GM12878 (cell line): Measurements from ENCODE around the gene CADM3. TPM values are rescaled to one million over a fixed set of nuclear protein-coding genes. Genes with fewer than 3 reads are reported as not detected.
A peak's percentile ranks its signal among the peaks of the same experiment; 100 is the strongest.

Source experiments
- ATAC-seq: fragments of 200-7000 bp; cut with Tn5 transposase; 3 replicates; pipeline ENCODE4 v1.9.1; 2020; ENCODE audit warnings: mild to moderate bottlenecking, moderate library complexity
- BruUV-seq: library from RNA; stranded (reverse); fragments of 400-500 nt; replicated peaks from 2 replicates; lab custom pipeline; 2021; lab: Mats Ljungman, UMichigan
- CTCF ChIA-PET: fragments of 300-600 bp; sonication (Branson Sonifier 250); formaldehyde crosslinking; extraction: SDS; loops from one replicate; lab custom pipeline; 2021; ENCODE audit warnings: inconsistent platforms; lab: Yijun Ruan, JAX
- POLR2A ChIA-PET: fragments of 350-600 bp; formaldehyde crosslinking; extraction: SDS; loops from one replicate; lab custom pipeline; 2021; ENCODE audit warnings: inconsistent platforms; lab: Charles Lee
- RAD21 ChIA-PET: fragments of 300-600 bp; sonication (Branson Sonifier 250); formaldehyde crosslinking; loops from one replicate; lab custom pipeline; 2023; ENCODE audit warnings: antibody characterized with exemption; ENCODE audit not compliant: unreplicated experiment; lab: Charles Lee
- SMC1A ChIA-PET: fragments of 300-600 bp; sonication (Branson Sonifier 250); formaldehyde crosslinking; loops from one replicate; lab custom pipeline; 2023; ENCODE audit not compliant: unreplicated experiment, uncharacterized antibody; lab: Charles Lee
- DNase-seq: peaks from one replicate; pipeline ENCODE4 v3.0.0-alpha.2; 2011; ENCODE audit warnings: low read depth, low spot score
- FAIRE-seq: peaks from 3 replicates; lab custom pipeline; 2011; peaks lifted over from hg19 to GRCh38; lab: Jason Lieb, UNC
- H2AFZ ChIP-seq: 2 replicates; pipeline ENCODE4 v1.6.0; 2011; ENCODE audit warnings: low read depth, low read length, control low read depth; ENCODE audit not compliant: control insufficient read depth
- H3K27ac ChIP-seq: 2 replicates; pipeline ENCODE4 v1.5.1; 2011; ENCODE audit warnings: control low read depth; ENCODE audit not compliant: control insufficient read depth, insufficient read depth
- H3K27me3 ChIP-seq, 2 experiments: replicated peaks in 1 of 2; 2 replicates each; pipeline versions ENCODE4 v1.6.0 to v1.6.1; 2011; ENCODE audit warnings: low read length in 1 of 2; ENCODE audit not compliant: control insufficient read depth in 2 of 2, insufficient read depth in 2 of 2
- H3K36me3 ChIP-seq, 2 experiments: 2 replicates each; pipeline ENCODE4 v1.5.1; 2011; ENCODE audit warnings: low read length in 1 of 2; ENCODE audit not compliant: control insufficient read depth in 2 of 2, insufficient read depth in 2 of 2
- H3K4me1 ChIP-seq: 2 replicates; pipeline ENCODE4 v1.6.1; 2011; ENCODE audit warnings: mild to moderate bottlenecking, low read length, moderate library complexity, mixed read lengths; ENCODE audit not compliant: control insufficient read depth, insufficient read depth
- H3K4me2 ChIP-seq: 2 replicates; pipeline ENCODE4 v1.6.0; 2011; ENCODE audit warnings: control low read depth; ENCODE audit not compliant: control insufficient read depth, insufficient read depth
- H3K4me3 ChIP-seq: fragments of 200-600 bp; sonication (generic); 2 replicates; pipeline ENCODE4 v1.5.1; 2016
- H3K79me2 ChIP-seq: 2 replicates; pipeline ENCODE4 v1.6.0; 2011; ENCODE audit warnings: low read length; ENCODE audit not compliant: control insufficient read depth, insufficient read depth
- H3K9ac ChIP-seq: 2 replicates; pipeline ENCODE4 v1.8.0; 2011; ENCODE audit warnings: low read length, control low read depth, mixed read lengths; ENCODE audit not compliant: control insufficient read depth, insufficient read depth
- H3K9me3 ChIP-seq: replicated peaks from 3 replicates; pipeline ENCODE4 v1.5.1; 2011; ENCODE audit warnings: mild to moderate bottlenecking, low read length; ENCODE audit not compliant: control insufficient read depth, insufficient read depth
- H4K20me1 ChIP-seq: 2 replicates; pipeline ENCODE4 v1.6.0; 2011; ENCODE audit not compliant: control insufficient read depth, insufficient read depth
- CEBPB ChIP-seq, 2 experiments: fragments of 150-350 bp in 1 of 2; IDR thresholded peaks; 2 replicates each; pipeline ENCODE4 v1.6.1; 2012 to 2014; ENCODE audit warnings: low read depth in 2 of 2, low read length in 2 of 2, borderline replicate concordance in 1 of 2, inconsistent platforms in 1 of 2
- CHD2 ChIP-seq: IDR thresholded peaks from 2 replicates; pipeline ENCODE4 v1.6.1; 2011; ENCODE audit warnings: low read depth, low read length, improper control_type of control experiment, borderline replicate concordance
- CREB1 ChIP-seq: IDR thresholded peaks from 2 replicates; pipeline ENCODE4 v1.6.1; 2012; ENCODE audit warnings: low read depth, mild to moderate bottlenecking, inconsistent platforms
- CREM ChIP-seq: IDR thresholded peaks from 2 replicates; pipeline ENCODE4 v1.6.1; 2014; ENCODE audit warnings: antibody characterized with exemption, low read depth
- RAD51 ChIP-seq: fragments of 450-650 bp; IDR thresholded peaks from 2 replicates; pipeline ENCODE4 v1.6.1; 2016; ENCODE audit warnings: moderate library complexity, mild to moderate bottlenecking, inconsistent platforms
- RFX5 ChIP-seq: IDR thresholded peaks from 2 replicates; pipeline ENCODE4 v1.6.1; 2011; ENCODE audit warnings: low read depth, low read length, improper control_type of control experiment
- YY1 ChIP-seq: IDR thresholded peaks from 2 replicates; pipeline ENCODE4 v1.6.1; 2011; ENCODE audit warnings: low read depth, mild to moderate bottlenecking, low read length
- WGBS: methylation state at CpG from one replicate; pipeline ENCODE4 v1.1.6; 2016; ENCODE audit warnings: low lambda C conversion rate; ENCODE audit not compliant: insufficient replicate concordance, insufficient coverage; ENCODE audit errors: missing lambda C conversion rate; 5-methylcytosine and 5-hydroxymethylcytosine counted together
- in situ Hi-C: fragments of 300-500 bp; cut with MboI; formaldehyde crosslinking; loops from 9 replicates; pipeline ENCODE4 v1.14.3; 2018; ENCODE audit warnings: mixed read lengths
- intact Hi-C: fragments of 100-400 bp; cut with micrococcal nuclease; formaldehyde crosslinking; loops from one replicate; pipeline ENCODE4 v1.14.2; 2022; ENCODE audit not compliant: unreplicated experiment
- polyA plus RNA-seq, 11 experiments: library from polyadenylated mRNA; depleted of rRNA in 4 of 11; unstranded in 6 of 11; stranded (reverse) in 5 of 11; fragments of >200 nt; fragmentation: Nextera tagmentation in 4 of 11; fragmentation: Illumina TruSeq in 1 of 11; extraction: Ambion mirVana in 4 of 11; extraction: Trizol in 1 of 11; gene quantifications; 1 replicate in 1 of 11; 2 replicates in 10 of 11; pipeline versions ENCODE4 v1.2.1 to v1.2.3, GENCODE V29; 2011 to 2016; ENCODE audit warnings: inconsistent platforms in 2 of 11, missing spikeins in 2 of 11, low read depth in 1 of 11
- total RNA-seq, 4 experiments: library from RNA; depleted of rRNA in 3 of 4; stranded (reverse); fragments of >200 nt in 3 of 4; fragmentation: Illumina TruSeq in 1 of 4; extraction: Trizol in 1 of 4; gene quantifications; 2 replicates each; pipeline versions ENCODE4 v1.2.1 to v1.2.3, GENCODE V29; 2013 to 2021
- TF ChIP-seq, protein P1 (sequence below): fragments of 450-650 bp; IDR thresholded peaks from 2 replicates; pipeline ENCODE4 v1.6.1; 2017; ENCODE audit warnings: mild to moderate bottlenecking, moderate library complexity

The CADM3 gene
- total and polyA plus RNA-seq, 10 of the 15 experiments (the other 5 are each of a cell fraction or from before 2014, with no cell fraction given) = 0.04 to 0.37 TPM; not detected in 8

DNA sequence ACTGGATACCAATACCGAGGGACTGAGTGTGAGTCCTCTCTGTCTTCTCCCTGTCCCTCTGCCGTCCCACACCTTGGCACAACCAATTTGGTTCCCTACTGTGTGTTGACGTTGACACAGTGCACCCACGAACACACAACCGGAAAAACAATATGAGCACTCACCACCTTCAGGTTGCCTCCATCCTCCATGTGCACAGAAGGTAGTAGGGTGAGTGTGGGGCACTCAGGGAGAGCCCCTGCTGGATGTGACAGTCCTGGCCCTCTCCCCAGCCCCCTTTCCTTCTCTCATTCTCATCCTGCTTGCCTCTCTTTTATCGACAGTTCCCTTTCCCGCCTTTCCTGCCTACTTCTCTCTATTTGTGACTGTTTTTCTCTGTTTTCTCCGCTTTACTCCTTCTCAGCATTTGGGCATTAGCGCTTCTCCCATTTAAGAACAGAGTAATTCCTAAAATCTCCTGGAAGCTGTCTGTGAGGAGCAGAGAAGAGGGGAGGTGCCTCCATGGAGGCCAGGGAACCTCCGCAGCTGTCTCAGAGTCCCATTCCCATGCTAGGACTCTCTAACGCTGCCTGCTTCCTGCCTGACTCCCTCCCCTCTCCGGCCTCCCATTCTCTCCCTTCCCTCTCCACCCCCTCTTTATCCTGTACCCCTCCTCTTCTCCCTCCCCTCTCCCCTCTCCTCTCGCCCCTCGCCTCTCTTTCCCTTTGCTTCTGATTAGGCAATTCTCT lies 16.4 kb downstream of the CADM3 start (continued):
- TF ChIP-seq, protein P1, sequence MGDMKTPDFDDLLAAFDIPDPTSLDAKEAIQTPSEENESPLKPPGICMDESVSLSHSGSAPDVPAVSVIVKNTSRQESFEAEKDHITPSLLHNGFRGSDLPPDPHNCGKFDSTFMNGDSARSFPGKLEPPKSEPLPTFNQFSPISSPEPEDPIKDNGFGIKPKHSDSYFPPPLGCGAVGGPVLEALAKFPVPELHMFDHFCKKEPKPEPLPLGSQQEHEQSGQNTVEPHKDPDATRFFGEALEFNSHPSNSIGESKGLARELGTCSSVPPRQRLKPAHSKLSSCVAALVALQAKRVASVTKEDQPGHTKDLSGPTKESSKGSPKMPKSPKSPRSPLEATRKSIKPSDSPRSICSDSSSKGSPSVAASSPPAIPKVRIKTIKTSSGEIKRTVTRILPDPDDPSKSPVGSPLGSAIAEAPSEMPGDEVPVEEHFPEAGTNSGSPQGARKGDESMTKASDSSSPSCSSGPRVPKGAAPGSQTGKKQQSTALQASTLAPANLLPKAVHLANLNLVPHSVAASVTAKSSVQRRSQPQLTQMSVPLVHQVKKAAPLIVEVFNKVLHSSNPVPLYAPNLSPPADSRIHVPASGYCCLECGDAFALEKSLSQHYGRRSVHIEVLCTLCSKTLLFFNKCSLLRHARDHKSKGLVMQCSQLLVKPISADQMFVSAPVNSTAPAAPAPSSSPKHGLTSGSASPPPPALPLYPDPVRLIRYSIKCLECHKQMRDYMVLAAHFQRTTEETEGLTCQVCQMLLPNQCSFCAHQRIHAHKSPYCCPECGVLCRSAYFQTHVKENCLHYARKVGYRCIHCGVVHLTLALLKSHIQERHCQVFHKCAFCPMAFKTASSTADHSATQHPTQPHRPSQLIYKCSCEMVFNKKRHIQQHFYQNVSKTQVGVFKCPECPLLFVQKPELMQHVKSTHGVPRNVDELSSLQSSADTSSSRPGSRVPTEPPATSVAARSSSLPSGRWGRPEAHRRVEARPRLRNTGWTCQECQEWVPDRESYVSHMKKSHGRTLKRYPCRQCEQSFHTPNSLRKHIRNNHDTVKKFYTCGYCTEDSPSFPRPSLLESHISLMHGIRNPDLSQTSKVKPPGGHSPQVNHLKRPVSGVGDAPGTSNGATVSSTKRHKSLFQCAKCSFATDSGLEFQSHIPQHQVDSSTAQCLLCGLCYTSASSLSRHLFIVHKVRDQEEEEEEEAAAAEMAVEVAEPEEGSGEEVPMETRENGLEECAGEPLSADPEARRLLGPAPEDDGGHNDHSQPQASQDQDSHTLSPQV = no peak

DNA sequence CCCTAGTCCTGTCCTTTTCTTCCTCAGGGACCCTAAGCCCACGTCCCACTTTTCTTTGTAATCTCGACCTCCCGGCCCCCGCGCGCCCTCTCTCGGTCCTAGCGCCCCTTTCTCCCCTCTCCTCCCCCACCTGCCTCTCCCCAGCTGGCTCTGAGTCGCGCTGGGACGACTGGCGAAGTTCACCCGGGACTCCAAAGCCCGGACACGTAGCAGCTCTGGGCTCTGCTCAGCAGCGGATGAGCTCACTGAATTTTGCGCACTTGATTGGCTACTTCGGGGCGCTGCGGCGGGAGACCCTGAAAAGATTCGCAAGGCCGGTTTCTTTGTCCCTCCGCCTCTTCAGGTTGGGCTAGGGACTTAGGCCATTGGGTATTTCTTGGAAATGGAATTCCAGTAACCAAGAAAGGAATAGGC lies 17.0 kb downstream of the CADM3 start:
- CTCF ChIA-PET = interaction anchor here (1.0 to 1.5 kb wide), 3 partner anchors 9 to 56 kb away, joined by 3 to 5 read pairs (median 3); no protein-coding TSS in a partner anchor
- ATAC-seq (peak; percentile 91), DNase-seq (no peak), FAIRE-seq (no peak)
- Histone ChIP-seq H3K4me3 (no peak overlapping the region), H3K27ac (no peak overlapping the region), H3K4me1 (no peaks in the 10 kb centered on the region), H4K20me1 (no peaks in the 10 kb centered on the region), H3K79me2 (no peaks in the 10 kb centered on the region), H3K27me3 (peaks cover 4 to 6% of the 10 kb centered on the region in 2 experiments; a peak in 2 of 4 replicates), H3K9me3 (no peaks in the 10 kb centered on the region), H3K9ac (no peak overlapping the region), H3K36me3 (no peaks in the 10 kb centered on the region), H3K4me2 (0 out of 2 replicates have a peak overlapping the region, but pooled peaks have one; percentile 3), H2AFZ (no peak overlapping the region)
- SMC1A ChIA-PET = interaction anchor here (0.7 to 1.1 kb wide), 2 partner anchors 10 to 19 kb away, joined by 3 read pairs; no protein-coding TSS in a partner anchor
- BruUV-seq = no TSS peak
- 1% methylated on average over 24 of the region's 24 CpGs for WGBS
- TF ChIP-seq RFX5 (peak; percentile 98), RAD51 (no peak), YY1 (no peak), CREB1 (peak; percentile 93), CEBPB (IDR thresholded peaks at IDR 0.05; ENCODE audit: borderline replicate concordance in 1 of 2, low read depth in 2 of 2, low read length in 2 of 2) (peak in 1 of 2 experiments; percentile 35; a peak in 1 of 4 replicates), CHD2 (peak; percentile 30; the same call in 1 of the 2 replicates), CREM (peak; percentile 90)
- RAD21 ChIA-PET = interaction anchor here (1.1 kb wide), 1 partner anchor 22 kb away, joined by 3 read pairs; no protein-coding TSS in a partner anchor
- in situ Hi-C loops = no loop called here
- POLR2A ChIA-PET = interaction anchor here (0.5 to 0.9 kb wide), 2 partner anchors 11 to 22 kb away, joined by 3 to 4 read pairs; no protein-coding TSS in a partner anchor
- intact Hi-C loops = no loop called here
